Activated CD4-positive, CD25-positive, alpha-beta regulatory T cell (primary cell): ENCODE measurements around the gene SPECC1.
"Not testable (repeated sequence)": the region's sequence is repeated elsewhere in the genome, so short reads cannot be mapped to it uniquely, and the experiment has no call there.

Experiments
- DNase-seq, 4 experiments: peaks; one replicate each; lab custom pipeline; 2025; lab: John Stamatoyannopoulos, UW

Gene SPECC1

DNA sequence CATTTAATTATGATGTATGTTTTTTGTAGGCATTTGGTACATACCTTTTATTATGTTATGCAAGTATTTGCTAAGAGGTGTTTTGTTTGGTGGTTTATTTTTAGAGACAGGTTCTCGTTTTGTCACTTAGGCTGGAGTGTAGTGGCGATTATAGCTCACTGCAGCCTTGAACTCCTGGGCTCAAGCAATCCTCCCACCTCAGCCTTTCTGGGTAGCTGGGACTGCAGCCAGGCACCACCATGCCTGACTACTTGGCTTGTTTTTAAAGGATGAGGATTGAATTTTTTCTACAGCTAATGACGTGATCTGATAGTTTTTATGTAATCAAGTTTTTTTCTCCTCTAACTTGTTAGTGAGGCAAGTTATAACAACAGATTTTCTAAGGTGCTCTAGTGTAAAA, 199.6 kb downstream of the SPECC1 start:
- DNase-seq: no peak

DNA sequence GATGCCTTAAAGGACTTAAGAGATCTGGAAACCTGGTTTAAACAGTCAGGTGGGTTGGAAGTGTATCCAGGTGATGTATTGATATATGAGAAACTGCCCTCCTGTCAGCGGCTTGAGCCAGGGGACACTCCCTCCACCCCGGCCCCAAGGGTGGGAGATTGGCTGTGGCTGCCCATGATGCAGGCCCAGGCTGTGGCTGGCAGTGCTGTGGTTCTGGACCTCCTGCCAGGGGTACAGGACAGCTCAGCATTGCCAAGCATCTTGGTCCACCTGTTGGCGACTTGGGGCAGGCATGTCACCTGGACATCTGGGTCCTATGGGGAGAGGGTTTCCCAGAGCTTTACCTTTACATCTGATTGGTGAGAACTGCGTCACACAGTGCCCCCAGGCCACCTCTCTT, 201.0 kb downstream of the SPECC1 start:
- DNase-seq: no peak

DNA sequence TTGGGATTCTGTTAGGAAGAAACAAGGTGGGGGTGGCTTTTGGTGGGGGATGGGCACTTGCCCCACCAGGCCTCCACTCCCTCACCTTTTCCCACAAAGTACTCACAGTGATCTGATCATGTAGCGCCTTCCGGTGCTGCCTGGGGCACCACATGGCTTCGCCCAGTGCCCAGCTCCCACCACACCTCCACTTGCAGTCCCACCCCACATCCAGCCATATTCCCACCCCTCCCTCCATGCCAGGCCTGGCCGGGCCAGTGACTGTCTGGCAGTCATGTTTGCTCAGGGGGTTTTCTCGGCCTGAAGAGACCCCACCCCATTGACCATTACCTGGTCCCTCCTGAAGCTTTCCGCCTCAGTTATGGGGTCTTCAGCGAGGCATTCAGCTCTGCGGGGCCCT, 201.5 kb downstream of the SPECC1 start:
- DNase-seq: no peak

DNA sequence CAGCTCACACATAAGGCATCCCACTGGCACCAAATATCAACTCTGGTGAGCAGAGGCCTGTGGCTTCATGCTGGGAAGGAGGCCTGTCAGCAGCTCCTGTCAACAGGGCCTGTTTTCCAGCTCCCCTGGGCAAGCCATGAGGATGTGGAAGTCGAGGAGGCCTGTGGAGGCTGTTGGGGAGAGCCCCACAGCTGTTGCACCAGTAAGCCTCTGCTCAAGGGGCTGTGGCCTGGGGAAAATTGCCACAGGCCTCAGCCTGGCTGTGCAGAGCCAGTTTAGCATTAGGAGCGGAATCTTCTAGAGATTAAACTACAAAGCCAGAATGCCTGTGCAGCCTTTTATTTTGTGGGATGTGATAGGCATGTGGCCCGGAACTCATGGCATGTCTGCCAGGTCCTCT, 202.1 kb downstream of the SPECC1 start:
- no peak for DNase-seq

DNA sequence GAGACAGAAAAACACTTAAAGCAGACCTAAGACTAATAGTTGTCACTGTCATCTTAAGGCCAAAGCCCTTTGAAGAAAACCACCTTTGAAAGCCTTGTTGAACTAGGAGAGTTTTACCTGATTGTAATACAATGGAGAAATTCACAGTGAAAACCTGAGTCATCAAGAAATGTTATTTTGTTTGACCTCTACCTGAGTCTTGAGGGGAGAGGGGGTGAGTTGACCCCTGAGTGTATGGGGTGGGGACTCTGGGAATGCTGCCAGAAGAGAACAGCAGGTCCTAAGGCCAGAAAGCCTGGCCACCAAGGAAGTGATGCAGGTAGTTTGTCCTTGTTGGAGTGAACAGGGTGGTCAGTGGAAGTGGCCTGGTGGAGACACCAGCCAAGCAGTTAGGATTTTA, 204.3 kb downstream of the SPECC1 start:
- no peak for DNase-seq

DNA sequence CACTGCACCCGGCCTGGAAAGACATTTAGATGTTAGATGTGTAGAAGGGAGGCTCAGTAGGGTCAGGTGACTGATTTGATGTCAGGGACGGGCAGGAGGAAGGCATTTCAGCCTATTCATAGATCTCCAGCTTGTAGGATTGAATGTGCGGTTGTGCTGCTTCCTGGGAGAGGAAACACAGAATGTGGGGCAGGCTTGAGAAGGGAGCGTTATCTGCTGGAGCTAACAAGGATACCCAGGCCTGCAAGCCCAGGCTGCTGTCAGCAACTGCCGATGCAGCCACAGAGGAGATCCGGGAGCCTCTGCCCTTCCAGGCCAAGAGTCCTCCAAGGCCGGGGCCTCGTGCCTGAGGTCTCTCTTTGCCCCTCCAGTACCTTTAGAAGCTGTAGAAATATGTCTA, 205.6 kb downstream of the SPECC1 start:
- DNase-seq: no peak

DNA sequence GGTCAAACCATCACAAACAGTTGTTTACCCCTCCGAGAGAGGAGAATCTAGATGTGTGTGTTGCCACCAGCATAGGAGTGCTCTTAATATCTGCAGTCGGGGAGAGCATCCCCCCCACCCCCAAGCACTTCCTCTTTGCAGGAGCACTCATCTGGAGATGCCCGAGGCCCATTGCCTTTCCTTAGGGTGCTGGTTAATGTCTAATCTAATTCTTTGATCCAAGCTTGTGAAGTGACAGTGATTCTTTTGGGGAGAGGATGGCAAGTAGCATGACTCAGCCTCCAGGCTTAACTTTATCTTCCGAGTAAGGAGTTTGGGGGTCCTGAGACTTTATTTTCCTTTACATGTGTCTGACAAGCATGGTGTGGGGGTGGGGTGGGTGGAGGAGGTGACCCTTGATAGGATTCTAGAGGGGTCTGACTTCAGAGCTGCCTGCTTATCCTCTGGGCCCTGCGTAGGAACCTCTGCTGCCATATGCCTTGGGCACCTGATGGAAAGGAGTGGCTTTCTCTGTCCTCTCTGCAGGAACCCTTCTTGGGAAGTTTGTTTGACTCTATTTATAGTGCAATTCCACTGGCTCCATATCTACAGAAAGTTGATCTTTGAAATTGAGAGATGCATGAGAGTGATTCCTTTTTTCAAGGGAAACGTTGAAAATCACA, 207.1 kb downstream of the SPECC1 start:
- DNase-seq: no peak

DNA sequence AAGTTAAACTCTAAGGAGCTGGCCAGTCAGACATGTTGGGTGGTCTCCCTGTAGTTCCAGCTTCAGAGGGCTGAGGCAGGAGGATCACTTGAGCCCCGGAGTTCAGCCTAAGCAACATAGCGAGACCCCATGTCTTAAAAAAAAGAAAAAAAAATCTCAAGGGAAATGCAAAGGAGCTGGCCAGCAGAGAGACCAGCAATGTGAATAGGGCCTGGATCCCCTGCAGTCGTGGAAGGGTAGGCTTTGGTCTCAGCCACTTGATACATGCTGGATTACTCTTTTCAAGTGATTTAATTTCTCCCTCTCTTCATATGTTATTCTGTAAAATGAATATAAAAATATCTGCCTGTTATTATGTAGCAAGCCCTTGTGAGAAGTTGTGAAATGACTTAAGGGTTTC, 207.7 kb downstream of the SPECC1 start:
- DNase-seq: no peak

DNA sequence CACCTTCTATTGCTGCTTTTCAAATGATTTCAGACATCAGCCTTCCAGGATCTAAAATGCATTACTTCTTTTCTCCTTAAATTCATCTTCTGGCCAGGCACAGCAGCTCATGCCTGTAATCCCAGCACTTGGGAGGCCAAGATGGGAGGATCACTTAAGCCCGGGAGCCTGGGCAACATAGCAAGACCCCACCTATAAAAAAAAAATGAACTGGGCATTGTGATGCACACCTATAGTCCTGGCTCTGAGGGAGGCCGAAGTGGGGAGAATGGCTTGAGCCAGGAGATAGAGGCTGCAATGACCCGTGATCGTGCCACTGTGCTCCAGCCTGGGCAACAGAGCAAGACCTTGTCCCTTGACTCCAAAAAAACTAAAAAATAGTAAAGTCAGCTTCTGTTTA, 208.5 kb downstream of the SPECC1 start:
- DNase-seq: no peak

DNA sequence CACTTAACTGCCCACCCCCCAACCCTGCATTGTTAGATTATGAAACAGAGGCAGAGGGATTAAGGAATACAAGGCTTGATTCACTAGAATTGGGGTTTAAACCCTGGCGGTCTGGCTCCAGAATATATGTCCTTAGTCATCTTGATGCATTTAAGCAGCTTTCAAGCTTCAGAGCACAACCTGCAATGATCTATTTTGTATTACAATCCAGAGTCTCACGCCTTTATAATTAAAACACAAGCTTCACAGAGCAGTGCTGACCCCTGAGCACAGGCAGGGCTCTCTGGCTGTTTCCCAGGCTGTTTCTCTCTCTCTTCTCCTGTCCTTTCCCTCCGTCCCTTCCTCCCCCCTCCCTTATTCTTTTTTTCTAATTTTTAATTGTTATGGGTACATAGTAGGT, 209.1 kb downstream of the SPECC1 start:
- no peak for DNase-seq

DNA sequence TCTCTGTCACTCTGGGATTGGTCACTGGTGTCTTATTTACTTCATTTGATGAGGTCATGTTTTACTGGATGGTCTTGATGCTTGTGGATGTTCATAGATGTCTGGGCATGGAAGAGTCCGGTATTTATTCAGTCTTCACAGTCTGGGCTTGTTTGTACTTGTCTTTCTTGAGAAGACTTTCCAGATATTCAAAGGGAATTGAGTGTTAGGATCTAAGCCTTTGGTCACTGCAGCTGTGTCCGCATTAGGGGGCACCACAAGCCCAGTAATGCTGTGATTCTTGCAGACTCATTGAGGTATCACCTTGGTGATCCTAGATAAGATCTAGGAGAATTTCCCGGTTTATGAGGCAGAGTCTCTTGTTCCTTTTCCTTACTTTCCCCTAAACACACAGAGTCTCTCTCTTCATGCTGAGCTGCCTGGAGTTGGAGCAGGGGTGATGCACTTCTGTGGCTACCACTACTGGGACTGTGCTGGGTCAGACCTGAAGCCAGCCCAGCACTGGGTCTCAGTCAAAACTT, 214.7 kb downstream of the SPECC1 start:
- no peak for DNase-seq

DNA sequence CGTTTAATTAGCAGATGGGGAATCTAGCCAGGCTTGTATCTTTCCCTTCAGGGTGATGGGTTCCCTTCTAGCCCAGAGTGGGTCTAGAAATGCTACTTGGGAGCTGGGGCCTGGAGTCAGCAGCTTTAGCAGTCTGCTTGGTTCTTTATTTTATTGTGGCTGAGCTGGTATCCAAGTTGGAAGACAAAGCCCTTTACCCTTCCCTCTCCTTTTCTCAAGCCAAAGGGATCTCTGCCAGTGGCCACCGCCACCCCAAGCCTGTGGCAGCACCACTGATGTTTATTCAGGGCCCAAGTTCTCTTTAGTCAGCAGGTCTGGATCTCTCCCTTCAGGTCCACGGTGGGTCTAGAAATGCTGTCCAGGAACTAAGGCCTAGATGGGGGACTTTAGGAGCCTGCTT, 215.2 kb downstream of the SPECC1 start:
- no peak for DNase-seq

DNA sequence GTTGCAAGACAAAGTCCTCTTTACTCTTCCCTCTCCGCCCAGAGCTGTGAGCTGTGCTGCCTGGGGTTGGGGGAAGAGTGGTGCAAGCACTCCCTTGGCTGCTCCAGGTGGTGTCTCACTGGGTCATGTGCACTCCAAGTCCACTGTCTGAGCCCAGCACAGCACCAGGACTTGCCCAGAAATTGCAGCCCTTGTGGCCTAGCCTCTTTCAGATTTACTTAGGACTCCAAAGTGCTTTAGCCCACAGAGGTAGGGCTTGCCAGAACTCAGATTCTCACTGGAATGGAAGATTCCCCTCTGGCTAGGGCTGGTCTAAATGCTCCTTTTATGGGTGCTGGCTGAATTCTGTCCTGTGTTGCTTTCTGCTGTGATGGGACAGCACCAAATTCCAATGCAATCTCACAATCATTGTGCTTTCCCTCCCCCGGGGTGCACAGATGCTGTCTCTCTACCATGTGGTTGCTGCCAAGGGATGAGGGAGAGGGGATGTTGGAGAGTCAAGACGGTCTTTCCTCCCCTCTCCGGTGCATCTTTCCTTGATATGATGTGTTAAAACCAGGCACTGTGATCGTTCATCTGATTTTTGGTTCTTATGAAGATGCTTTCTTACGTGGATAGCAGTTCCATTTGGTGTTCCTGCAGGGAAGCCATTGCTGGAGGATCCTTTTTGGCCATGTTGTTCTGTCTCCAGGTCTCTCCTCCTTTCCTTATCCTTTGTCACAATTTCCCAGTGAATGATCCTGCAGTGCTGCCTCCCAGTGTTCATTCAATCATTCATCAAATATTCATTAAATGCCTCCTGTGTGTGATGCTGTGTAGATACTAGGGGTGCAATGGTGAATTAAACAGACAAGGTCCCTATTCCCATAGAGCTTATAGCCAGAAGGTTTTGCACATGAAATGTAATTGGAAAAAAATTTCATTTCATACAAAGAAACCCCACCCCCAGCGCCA, 216.3 kb downstream of the SPECC1 start:
- DNase-seq: no peak

DNA sequence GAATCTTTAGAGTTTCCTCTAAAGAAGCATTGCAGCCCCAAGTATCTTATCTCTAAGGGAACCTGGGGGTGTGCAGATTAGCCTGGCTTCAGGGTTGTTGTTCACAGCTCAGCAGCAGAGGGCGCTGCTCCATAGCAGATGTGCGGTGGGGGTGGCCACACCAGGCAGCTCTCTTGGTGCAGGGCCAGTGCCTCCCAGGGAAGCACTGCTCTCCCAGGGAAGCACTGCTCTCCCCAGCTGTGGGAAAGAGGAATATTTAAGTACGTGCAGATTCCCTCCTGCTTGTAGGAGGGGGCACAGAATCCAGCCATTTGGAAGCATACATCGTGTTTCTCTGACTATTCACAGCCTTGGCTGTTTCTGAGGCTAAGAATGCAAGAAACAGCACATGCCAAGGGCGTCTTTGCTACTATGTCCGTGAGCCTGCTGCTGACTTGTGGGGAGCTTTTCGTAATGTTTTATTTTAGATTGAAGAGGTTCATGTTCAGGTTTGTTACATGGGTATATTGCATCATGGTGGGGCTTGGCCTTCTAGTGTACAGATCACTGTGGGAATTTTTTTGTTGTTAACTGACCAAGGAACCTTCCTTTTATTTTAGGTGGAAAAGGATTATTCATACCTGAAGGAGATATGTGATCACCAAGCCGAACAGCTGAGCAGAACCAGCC, 217.8 kb downstream of the SPECC1 start:
- DNase-seq: peak; percentile 34 to 53 (median 46)

DNA sequence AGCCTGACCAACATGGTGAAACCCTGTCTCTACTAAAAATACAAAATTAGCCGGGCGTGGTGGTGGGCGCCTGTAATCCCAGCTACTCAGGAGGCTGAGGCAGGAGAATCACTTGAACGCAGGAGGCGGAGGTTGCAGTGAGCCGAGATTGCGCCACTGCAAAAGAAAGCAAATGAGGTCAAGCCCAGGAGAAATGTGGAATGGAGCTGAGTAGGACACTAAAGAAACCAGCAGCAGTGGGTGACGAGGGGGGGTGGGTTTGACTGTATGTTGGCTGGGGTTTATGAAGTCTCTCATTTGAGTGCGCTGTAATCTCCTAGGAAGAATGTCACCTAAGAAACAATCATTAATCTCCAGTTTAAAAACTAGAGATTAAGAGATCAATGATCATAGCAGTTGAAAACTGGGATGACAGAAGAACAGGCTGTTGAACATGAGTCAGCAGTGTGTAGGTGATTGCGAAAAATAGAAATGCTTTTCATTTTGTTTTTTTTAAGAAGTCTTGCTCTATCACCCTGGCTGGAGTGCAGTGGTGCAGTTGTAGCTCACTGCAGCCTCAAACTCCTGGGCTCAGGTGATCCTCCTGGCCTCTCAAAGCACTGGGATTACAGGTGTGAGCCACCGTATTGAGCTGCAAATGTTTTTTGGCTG, 218.7 kb downstream of the SPECC1 start:
- DNase-seq: not testable (repeated sequence)

DNA sequence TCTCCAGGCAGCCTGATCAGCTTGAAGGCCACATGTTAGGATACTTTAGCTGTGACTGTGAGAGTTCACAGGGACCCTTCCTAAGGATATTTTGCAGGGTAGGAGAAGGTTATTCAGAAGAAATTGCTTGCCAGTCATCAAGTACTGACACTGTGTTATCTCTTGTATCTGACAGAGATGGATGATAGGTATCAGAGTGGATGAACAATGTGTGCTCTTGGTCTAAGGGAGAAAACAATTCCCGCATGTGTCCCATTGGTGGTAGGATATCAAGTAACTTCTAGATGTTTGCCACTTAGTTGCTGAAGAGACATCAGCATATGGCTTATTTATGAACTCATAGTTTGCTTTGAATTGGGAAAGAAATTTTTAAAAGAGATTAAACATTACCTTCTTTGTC, 219.3 kb downstream of the SPECC1 start:
- no peak for DNase-seq

DNA sequence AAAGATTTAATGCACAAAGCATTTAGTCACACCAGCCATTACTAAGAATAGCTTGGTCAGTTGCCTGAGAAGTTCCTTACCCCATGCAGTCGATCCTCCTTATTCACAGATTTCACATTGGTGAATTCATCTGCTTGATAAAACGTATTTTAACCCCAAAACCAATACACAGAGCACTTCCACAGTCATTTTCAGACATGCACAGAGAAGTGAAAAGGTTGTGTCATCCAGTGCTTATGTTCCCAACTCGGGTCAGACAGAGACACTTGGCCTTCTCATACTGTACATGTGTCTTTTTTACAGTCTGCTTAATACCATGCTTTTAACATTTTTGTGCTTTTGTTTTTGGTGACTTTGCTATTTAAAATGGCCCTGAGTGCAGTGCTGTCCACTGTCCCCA, 219.7 kb downstream of the SPECC1 start:
- DNase-seq: no peak

DNA sequence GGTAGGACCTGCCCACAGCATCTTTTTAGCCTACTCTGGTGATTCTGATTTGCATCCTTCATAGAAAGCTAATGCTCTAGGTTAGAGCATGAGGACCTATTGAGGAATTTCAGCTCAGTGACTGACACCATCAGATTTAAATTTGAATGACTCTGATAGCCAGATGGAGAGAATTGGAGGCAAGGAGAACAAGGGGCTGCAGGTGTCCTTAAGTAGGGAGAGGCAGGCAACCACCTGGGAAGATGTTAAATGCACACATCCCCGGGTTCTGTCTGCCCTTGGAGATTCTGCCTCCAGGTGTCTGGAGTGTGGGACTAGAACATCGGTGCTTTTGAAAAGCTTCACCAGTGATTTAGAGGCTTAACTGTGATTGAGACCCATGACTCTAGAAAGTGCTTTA, 221.8 kb downstream of the SPECC1 start:
- DNase-seq: no peak

DNA sequence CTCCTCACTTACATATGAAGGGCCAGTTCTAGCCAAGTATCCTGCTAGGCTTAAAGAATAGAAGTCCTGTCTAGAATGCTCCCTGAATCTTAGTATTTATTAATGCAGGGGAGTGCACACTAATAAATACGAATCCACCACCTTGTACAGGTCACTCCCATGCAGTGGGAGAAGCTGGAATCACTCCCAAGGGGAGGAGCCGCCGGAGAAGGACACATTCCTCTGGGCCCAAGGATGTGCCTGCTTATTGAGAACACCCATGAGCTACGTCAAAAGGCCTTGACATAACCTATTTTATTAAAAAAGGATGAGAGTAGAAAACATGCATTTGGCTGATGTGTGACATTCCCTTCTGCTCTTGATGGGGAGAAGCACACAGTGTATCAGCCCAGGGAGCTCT, 223.5 kb downstream of the SPECC1 start:
- DNase-seq: no peak

DNA sequence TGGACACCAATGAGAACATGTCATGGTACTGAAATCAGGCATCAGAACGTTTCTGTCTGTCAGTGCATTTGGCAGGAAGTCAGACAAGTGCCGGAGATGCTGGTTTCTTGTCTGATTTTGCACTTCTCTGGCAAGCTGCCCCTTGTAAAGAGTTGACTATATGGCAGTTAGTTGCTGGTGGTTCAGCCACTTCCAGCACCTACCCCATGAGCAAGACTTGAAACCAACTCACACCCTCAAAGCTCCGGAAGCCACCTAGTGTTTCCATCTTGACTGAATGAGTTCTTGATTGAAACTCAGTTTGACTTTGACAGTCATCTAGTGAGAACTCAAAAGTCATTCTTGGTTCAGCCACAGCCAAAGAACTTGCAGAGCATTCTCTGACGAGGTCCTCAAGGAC, 225.1 kb downstream of the SPECC1 start:
- DNase-seq: no peak

DNA sequence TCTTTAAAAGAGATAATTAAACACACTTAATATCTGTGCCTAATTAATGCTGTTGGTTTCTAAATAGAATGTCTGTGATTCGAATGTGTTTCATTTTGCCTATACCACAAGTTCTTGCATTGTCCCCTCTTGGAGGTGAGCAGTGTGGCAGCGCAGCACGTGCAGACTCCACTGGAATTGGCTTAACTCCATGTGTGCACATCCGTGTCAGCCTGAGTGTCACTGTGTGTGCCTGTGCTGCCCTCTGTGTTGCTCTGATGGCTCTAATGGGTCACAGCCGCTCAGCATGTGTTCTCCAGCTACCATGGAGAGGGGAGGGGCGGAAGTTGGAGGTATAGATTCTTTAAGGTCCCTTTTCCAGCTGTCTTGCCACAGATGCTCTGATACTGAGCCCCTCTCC, 226.6 kb downstream of the SPECC1 start:
- DNase-seq: no peak

DNA sequence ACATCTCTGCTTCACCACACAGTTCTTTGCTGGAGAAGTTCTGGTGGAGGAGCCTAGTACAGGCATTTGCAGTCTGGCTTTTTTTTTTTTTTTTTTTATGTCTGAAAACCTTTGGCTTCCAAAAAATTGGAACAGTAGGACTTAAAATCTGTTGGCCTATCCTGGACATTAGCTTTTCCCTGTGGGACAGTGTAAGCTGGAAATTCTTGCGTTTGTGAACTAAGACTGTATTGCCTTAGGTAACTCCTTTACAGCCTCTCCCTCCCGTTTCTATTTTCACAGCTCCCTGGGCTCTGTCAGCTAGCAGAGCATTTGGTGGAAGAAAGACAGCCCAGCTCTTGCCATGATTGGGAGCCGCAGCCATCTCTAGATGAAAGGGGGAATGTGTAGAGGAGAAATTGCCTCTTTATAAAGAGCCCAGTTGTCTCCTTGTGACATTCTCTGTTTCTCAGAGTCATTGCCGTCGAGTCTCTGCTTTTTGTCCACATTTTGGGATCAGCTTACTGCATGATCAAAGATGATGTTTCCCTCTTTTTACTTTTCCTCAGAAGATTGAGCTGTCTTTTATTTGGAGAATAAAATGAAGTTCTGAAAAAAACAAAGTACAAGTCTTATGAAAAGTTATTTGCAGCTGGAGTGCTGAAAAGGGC, 227.5 kb downstream of the SPECC1 start:
- DNase-seq: no peak
